ENCODE results near the gene PTGFRN.
"Not testable (repeated sequence)": the region's sequence is repeated elsewhere in the genome, so short reads cannot be mapped to it uniquely, and the experiment has no call there.

- not testable (repeated sequence) for TF ChIP-seq TAF1 (IDR thresholded peaks at IDR 0.05; ENCODE audit: borderline replicate concordance, low read depth, low read length); POLR2AphosphoS5 (IDR thresholded peaks at IDR 0.05; ENCODE audit: low read depth, low read length); POLR2A (IDR thresholded peaks at IDR 0.05; ENCODE audit: low read depth, low read length)
These were observed 43.2 kb upstream of the PTGFRN start for GRCh38 chr1:116866478-116866877.

All from GM12892 (cell line).